ENCODE data around the gene MYH10.

DNA sequence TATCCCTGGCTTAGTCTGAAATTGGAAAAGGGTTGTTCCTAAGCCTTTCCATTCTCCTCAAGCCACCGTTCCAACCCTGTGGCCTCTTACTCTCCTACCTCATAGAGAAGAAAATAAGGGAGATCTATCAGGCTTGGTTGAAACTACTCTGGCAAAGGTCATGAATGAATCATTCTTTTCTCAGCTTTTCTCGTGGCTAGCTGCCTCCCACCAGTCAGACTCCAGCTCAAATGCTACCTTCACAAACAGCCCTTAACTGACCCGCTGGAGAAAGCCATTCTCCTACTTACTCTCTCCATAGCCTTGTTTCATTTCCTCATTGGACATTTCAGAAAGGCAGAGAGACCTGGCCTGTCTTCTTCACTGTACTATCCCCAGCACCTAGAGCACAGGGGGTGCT lies 8.9 kb downstream of the MYH10 start:
- TF ChIP-seq, protein P1, sequence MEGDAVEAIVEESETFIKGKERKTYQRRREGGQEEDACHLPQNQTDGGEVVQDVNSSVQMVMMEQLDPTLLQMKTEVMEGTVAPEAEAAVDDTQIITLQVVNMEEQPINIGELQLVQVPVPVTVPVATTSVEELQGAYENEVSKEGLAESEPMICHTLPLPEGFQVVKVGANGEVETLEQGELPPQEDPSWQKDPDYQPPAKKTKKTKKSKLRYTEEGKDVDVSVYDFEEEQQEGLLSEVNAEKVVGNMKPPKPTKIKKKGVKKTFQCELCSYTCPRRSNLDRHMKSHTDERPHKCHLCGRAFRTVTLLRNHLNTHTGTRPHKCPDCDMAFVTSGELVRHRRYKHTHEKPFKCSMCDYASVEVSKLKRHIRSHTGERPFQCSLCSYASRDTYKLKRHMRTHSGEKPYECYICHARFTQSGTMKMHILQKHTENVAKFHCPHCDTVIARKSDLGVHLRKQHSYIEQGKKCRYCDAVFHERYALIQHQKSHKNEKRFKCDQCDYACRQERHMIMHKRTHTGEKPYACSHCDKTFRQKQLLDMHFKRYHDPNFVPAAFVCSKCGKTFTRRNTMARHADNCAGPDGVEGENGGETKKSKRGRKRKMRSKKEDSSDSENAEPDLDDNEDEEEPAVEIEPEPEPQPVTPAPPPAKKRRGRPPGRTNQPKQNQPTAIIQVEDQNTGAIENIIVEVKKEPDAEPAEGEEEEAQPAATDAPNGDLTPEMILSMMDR (IDR thresholded peaks at IDR 0.05; ENCODE audit: low read length): no peak
- no peak for TF ChIP-seq EZH2 (IDR thresholded peaks at IDR 0.05; ENCODE audit: borderline replicate concordance, low read length)

Measured in OCI-LY1 (cell line).